Posterior vena cava (tissue), 2 donors: ENCODE measurements around the gene EGFR. TPM values are rescaled to one million over a fixed set of nuclear protein-coding genes. Genes with fewer than 3 reads are reported as not detected.

ENCODE experiments used
- DNase-seq: peaks from one replicate; pipeline ENCODE4 v3.0.0-alpha.2; 2020; ENCODE audit warnings: low spot score
- intact Hi-C, 2 donors: fragments of 100-400 bp; cut with DNase I; formaldehyde crosslinking; loops; one replicate each; pipeline versions ENCODE4 v1.14.1 to v1.14.2; 2022 to 2023
- total RNA-seq, 2 donors: library from RNA; stranded (reverse); fragmentation: NEBNext Ultra II Directional; extraction: Animal tissue kit (Norgen Biotek cat#: 25700); gene quantifications; one replicate each; pipeline ENCODE4 v1.2.1, GENCODE V29; 2021
- donor health status: DM: yes; HTN: yes; CAD: no.
- donor health status: DM: yes; HTN: yes; CAD: no.

EGFR gene
- total RNA-seq, 2 donors from 2014 or later = 80.8 to 87.2 TPM

GRCh38 chr7:55088620-55089019 lies 69.8 kb downstream of the EGFR start:
- intact Hi-C loops = no loop called here
- DNase-seq = no peak

GRCh38 chr7:55092186-55092974 lies 73.6 kb downstream of the EGFR start:
- intact Hi-C loops = no loop called here
- DNase-seq = no peak

- intact Hi-C loops = no loop called here
- no peak for DNase-seq
Observed at GRCh38 chr7:55092975-55093373, 74.2 kb downstream of the EGFR start.

DNA sequence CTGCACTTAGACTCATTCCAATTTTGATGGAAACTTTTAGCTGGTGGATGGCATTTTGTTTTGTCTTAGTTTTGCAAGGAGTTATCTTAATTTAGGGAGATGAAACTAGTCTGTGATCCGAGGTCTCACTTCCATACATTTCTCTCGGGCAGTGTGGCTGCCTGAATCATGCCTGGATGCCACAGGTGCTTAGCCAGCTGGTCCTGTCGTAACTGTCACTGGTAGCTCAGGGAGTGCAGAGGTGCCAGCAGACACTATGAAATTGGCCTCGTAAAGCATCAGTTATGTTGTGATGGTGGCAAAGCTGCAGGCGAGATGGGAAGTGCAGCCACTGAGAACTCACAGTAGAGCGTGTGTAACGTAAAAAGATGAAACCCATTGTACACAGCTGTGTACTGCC lies 74.9 kb downstream of the EGFR start:
- intact Hi-C loops = no loop called here
- no peak for DNase-seq

DNA sequence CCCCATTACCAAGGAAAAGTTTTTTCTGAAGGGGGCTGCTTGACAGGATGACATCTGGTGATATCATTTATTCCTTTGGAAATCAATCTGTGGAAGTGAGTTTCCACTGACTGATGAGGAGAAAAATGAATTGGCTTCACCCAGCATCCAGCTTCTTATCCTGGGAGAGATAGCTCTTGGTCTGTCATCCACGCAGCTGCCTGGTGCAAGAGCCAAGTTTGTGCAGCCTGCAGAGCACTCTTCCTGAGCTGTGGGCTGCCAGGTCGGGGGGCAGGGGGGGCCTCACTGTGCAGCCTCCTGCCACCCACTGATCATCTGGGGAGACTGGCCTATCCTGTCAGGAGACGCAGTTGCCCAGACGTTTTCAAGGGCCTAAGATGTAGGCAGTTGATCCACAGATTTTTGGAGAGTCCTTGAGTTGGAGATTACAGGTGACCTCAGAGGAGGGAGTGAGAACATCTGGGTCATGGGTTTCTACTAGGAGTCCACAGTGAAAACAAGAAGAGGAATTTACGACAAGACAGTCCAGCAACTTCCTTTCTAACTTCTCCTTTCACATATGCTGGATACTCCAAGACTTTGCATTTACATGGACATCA lies 75.4 kb downstream of the EGFR start:
- intact Hi-C loops = no loop called here
- no peak for DNase-seq

- DNase-seq = no peak
- intact Hi-C loops = no loop called here
Observed at GRCh38 chr7:55095672-55096071, 76.9 kb downstream of the EGFR start.

- DNase-seq = no peak
- intact Hi-C loops = no loop called here
Observed at GRCh38 chr7:55096323-55096722, 77.5 kb downstream of the EGFR start.

- intact Hi-C loops = no loop called here
- DNase-seq = no peak
Observed at GRCh38 chr7:55097100-55097499, 78.3 kb downstream of the EGFR start.

GRCh38 chr7:55099066-55099820 lies 80.4 kb downstream of the EGFR start:
- DNase-seq = no peak
- intact Hi-C loops = no loop called here

DNA sequence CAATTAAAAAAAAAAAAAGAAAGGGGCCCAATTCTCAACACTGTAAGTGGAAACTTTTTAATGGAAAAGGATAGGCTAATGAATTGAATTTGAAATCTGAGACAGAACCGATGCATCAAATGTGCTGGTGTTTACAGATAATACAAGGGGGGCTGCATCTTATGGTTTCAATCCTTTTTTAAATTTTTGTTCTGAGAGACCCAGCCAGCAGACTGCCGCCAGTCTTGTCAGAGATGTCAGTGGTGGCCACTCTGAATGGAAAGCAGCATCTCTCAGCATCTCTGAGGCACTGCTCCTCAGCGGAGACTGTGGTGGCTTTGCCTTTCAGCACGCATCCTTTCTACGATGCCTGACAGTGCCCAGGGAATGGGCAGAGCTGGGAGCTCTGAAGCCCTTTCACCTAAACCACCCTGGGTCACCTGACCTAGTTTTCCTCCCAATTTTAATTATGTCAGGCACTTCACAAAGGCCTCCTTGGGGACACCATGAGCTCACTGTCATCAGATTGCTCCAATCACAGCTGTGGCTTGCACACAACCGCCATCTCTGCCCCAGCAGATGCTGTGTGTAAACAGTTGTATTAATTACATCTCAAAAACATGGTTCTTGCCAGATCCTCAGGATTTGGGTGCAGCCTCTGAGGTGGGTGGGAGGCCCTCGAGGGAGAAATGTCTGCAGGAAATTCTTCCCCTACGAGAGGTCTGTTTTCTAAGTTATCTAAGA lies 81.2 kb downstream of the EGFR start:
- intact Hi-C loops = no loop called here
- DNase-seq = no peak

DNA sequence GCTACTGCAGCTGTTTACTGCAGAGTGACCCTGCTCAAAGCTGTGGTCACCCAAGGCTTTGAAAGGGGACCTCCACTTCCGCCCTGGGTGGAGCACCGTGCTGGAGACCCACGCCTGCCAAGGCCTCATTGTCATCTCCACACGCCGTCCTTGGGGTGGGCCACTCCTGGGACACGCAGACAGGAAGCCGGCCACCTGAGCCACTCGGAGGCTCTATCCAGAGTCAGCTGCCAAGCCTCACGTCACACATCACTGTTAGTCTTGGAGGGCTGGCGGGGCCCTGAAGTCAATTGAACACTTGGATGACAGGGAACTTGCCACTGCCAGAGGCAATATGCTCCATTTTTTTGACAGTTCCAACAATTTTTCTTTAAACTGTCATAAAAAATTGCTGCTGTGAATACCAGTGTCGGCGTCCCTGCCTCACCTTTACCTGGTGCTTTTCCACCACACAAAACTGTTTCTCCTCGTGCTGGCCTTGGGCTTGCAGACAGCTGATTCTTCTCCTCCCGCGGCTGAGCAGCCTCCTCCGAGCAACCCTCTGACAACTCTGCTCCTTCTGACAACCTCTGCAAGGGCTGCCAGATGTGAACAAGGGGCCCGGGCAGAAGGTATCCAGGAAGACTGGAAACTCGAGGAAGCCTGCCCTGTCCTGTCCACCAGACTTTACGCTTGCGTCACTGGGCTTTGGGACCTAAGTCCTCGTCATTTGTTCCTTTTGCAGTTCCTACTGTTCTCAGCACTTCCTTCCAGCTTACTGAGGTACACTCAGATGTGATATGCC lies 81.9 kb downstream of the EGFR start:
- intact Hi-C loops = no loop called here
- DNase-seq = peak; percentile 88

- no peak for DNase-seq
- intact Hi-C loops = no loop called here
Observed at GRCh38 chr7:55101359-55101758, 82.5 kb downstream of the EGFR start.

DNA sequence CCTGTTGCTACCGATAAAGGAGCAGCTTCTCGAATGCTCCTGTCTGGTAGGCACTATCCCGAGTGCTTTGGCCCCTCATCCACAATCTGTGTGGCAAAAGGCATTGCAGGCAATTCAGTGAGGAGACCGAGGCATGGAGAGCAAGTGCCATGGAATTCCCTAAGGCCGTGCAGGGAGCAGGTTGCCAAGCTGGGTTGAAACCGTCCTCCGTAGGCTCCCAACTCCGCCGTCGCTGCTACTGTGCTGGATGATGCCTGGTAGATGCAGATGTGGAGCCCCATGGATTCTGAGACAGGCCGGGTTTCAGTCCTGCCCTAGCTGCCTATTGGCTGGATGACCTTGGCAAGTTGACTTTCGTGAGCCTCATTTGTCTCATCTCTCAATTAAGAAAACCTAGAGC lies 85.3 kb downstream of the EGFR start:
- no peak for DNase-seq
- intact Hi-C loops = loop anchor here in 1 of 2 donors (1.0 kb wide), 1 partner anchor 40 kb away; no protein-coding TSS in a partner anchor

DNA sequence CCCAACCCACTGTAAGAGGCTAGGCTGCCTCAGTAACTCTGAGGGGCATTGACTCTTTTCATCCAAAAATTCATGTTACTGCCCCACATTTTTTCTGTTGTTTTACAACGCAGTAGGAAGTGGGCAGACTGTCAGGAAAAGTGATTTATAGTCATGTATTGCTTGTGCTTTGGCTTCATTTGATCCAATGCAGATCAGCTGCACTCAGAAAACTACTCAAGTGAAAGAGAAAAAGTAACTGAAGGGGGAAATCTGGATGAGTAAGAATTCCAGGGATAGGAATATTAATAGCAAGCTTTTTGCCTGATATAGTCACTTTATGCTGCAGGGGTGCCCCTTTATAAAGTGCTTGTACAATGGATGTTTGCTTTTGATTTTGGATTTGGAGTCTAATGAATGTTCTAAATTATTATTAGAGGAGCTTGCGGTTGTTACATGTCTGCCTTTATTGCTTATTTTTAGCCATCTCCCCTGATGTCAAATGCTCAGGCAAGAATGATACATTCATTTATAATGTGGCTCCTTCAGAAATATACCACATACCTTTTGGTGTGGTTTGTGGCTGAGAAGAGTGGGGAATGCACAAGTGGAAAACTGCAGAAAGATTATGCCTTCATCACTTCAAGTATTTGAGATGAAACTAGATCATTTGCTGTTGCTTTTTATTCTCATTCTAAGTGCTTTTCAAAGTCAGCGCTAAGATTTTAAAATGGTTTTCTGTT lies 86.1 kb downstream of the EGFR start:
- DNase-seq = no peak

DNA sequence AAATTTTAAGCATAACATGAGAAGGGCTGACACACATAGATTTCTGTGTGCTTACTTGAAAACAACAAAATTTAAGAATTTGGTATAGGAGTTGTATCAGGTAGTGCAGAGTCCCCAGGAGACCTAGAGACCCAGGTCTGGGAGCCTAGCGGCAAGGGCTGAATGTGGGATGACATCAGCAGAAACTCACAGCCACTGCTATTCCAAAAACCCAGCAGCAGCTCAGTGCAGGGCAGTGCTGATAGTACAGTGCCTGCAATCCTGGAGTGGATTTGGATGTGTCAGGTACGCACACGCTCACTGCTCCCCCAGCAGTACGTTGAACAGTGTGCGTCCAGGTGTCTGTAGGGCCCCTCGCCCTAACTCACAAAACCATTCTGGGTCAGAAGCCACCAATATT lies 87.1 kb downstream of the EGFR start:
- intact Hi-C loops = no loop called here
- no peak for DNase-seq

More for the DNA sequence above, 86.1 kb downstream of the EGFR start:
- intact Hi-C loops = loop anchor here in 1 of 2 donors (1.0 kb wide), 1 partner anchor 39 kb away; no protein-coding TSS in a partner anchor

DNA sequence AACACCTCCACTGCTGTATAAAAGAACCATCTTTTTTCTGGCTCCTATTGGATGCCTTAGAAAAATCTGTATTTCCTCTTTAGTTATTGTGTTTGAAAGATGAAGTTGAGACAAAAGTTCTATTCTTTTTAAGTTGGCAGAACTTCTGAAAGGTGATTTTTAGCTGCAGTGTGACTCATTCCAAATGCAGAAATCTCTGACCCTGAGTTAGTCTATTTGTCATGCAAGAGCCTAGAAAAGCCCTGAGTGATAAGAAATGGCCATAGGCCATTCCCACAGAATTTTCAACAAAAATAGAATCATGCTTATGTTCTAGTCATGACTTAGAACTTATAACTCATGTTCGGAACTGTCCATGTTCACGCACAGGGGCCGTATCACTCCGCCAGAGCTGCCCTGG lies 89.1 kb downstream of the EGFR start:
- no peak for DNase-seq
- intact Hi-C loops = no loop called here

GRCh38 chr7:55108401-55108800 lies 89.6 kb downstream of the EGFR start:
- DNase-seq = no peak
- intact Hi-C loops = no loop called here

DNA sequence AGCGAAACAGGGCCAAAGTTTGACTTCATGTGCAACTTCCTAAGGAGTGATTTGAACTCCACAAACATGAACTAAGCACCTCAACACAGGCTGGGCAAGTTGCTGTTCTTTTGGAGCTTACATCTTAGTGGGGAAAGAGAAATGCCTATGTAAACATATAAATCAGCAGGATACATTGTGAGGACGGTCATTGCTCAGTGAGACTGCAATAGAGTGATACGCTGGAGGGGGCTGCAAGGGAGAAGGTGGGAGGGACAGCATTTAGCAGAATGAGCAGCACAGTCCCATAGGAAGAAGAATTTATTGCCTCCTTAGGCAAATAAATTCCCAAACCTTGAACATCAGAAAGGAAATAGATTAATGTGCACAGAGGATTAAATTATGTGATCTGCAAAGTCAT lies 90.0 kb downstream of the EGFR start:
- no peak for DNase-seq
- intact Hi-C loops = no loop called here
